Superior temporal gyrus (tissue), 1 donor: ENCODE results near the gene GNAZ.

Source experiments
- DNase-seq: peaks from one replicate; pipeline ENCODE4 v3.0.0-alpha.2; 2016; ENCODE audit errors: extremely low spot score

Gene GNAZ

GRCh38 chr22:23155143-23155542, 84.8 kb downstream of the GNAZ start:
- DNase-seq: no peak

- no peak for DNase-seq
These were observed 85.5 kb downstream of the GNAZ start for GRCh38 chr22:23155831-23156230.

- no peak for DNase-seq
These were observed 86.0 kb downstream of the GNAZ start for GRCh38 chr22:23156286-23156685.

DNA sequence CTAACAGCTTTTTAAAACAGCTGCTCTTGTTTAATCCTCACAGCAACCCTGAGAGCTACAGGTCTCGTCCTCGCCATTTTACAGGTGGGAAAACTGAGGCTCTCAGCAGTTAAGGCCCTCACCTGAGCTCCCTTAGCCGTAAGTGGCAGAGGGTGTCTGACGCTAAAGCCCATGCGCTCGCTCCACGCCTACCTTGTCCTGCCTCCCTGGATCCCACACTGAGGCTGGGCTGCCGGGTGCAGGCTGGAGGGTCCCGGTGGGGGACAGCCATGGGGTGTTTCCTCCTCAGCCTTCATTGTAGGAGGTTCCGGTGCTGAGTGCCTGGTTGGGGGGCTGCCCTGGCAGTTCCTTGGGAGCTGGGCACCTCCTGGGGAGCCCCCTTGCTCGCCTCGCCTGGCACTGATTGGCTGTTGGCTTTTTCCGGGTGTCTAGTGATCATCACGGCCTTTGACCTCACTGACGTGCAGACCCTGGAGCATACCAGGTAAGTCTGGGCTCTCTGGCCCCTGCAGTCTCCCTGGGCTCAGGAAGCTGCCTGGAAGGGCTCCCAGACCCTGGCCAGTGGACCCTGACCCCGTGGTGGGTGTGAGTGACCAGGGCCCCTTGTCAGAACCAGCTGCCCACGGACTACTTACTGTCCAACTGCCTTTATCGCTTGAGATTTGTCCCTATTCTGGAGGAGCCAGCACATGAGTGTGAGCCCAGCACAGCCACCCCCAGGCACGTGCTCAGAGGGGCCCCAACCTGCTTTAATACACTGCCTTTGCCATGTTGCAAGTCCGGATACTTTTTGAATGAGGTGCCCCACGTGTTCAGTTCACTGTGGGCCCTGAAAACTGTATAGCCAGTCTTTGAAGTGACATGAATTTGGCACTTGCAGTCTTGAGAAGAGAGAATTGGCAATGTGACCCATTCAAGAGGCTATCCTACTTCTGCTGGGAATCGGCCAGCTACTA, 87.5 kb downstream of the GNAZ start:
- no peak for DNase-seq

- no peak for DNase-seq
These were observed 88.4 kb downstream of the GNAZ start for GRCh38 chr22:23158516-23159290.

GRCh38 chr22:23159291-23159630, 88.9 kb downstream of the GNAZ start:
- no peak for DNase-seq

DNA sequence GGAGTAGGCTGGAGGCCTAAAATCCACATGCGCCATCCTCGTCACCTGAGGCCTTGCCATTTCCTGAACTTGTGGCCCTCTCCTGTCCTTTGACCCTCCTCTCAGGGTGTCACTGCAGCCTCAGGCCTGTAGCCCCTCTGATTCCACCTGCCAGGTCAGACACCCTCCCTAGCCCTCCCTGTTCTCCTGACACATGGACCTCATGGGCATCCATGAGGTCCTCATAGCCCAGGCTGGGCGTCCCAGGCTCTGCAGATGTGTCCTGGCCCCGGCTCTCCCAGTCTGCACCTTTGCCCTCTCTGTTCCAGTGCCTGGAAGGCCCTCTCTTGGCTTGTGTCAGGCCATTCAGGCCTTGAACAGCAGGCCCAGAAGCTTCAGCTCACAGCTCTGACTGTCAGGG, 90.7 kb downstream of the GNAZ start:
- no peak for DNase-seq

DNA sequence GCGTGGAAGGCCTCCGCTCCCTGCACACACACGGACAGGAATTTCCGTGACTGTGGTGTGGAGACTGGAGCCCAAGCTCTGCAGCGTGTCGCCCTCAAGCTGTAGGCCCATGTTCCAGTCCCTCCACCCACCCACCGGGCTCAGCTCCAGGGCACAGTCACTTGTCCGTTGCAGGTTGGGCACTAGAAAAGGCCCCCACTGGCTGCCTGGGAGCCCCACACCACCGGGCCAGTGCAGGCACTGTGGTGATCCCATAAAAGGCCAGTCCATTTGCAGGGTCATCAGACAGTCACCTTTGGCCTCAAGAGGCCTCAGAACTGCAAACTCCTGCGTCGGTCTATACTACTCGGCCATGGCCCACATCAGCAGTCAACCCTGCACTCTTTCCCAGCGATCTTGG, 91.3 kb downstream of the GNAZ start:
- no peak for DNase-seq

DNA sequence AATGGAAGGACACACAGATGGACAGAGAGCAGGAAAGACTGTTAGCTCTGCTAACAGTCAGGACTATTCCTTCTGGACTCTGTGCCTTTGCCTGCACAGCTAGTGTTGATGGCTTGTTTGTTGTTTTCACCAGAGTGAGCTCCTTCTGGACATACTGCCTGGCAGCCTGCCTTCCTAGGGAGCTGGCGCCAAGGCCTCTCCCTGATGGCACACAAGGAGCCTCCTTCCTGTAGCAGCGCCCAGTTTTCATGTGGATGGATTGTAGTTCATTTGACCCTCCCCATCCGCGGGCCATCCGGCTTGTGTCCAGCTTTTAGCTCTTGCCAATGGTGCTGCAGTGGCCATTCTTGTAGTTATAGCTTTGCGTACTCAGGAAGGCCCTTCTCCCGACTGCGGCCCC, 93.3 kb downstream of the GNAZ start:
- DNase-seq: peak; percentile 75

GRCh38 chr22:23164091-23164490, 93.8 kb downstream of the GNAZ start:
- no peak for DNase-seq

DNA sequence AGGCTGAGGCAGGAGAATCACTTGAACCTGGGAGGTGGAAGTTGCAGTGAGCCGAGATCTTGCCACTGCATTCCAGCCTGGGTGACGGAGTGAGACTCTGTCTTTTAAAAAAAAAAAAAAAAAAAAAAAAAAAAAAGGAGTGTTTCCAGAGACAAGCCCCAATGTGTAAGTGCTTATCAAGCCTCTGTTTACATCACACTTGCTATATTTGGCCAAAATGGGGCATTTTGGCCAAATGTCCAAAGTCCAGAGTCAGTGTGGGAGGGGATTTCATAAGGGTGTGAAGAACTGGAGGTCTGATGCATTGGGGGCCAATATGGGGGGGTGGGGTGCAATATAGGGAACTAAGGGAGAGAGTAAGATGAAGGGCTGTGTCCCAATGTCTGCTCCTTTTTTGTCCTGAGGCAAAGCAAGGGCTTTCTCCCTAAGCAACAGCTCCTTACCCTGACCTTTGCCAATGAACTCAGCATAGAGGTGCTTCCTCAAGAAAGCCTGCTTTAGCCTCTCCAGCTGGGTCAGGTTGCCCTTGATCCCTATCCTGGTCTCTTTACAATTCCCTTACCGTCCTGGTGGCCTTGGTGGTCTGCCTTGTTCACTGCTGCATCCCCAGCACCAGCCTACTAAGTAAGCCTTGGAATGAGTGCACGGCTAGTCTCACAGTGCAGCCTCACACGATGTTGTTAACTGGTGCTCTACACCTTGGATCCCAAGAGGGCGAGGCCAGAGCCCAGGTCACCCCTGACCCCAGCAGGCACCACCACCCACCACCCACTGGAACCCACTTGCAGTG, 95.9 kb downstream of the GNAZ start:
- DNase-seq: no peak

DNA sequence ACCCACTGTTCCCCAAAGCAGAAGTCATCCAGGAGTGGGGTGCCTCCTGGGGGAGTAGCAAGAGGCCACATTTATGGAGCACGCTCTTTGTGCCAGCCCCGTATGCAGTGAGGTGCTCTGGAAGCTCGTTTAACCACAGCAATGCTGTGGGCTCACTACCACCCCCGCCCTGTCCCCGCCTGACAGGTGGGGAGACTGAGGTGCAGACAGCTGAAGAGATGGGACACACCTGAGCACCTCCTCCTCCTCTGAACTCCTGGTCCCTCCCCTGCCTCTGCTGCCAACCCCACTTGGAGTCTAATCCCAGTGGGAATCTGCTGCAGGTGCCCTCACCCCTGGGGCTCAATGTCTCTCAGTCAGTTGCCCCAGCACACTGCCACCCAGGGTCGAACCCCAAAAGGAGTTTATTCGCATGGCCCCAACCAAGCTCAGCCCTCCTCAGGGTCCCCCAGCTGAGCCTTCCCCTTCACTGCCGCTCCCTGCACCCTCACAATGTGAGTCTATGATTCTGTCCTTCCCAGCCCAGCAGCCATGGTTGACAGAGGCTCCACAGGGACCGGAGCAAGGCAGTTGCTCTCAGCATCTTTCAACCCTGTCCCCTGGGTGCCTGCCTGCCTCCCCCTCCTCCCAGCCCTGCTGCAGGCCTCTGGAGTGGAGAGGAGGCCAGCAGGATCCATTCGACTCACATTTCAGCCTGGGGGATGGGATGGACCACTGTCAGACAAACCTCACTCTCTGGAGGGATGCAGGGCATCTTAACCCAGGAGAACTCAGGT, 96.7 kb downstream of the GNAZ start:
- DNase-seq: no peak

- DNase-seq: no peak
These were observed 98.2 kb downstream of the GNAZ start for GRCh38 chr22:23168391-23169042.

DNA sequence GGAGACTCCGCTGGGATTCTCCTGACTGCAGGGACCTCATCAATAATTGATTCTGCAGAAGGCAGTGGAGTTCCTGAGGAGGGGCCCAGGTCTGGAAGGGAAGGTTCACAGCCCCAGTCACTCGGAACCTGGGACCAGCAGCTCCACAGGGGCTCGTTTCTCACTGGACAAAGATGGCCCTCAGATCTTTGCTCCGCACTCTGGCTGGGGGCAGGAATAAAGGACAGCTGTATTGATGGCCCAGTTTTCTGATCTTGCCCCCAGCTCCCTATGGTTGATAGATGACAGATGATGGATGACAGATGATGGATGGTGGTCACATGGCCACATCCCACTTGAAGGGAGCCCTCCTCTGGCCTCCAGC, 98.7 kb downstream of the GNAZ start:
- DNase-seq: no peak
